Hematopoietic multipotent progenitor cell treated with erythropoietin and hydrocortisone succinate and interleukin-3 and kit ligand, for 17 days (in vitro differentiated cells): ENCODE measurements around the gene EML6.
"Not testable (repeated sequence)": the region's sequence is repeated elsewhere in the genome, so short reads cannot be mapped to it uniquely, and the experiment has no call there.

Experiments used
- DNase-seq: peaks from one replicate; pipeline ENCODE4 v3.0.0-alpha.2; 2015; ENCODE audit warnings: low spot score

EML6 gene

GRCh38 chr2:54850171-54851122 lies 127.0 kb downstream of the EML6 start:
- DNase-seq: no peak

GRCh38 chr2:54853616-54854310 lies 130.3 kb downstream of the EML6 start:
- DNase-seq: no peak

- DNase-seq: no peak
Observed at GRCh38 chr2:54855434-54855833, 132.0 kb downstream of the EML6 start.

- no peak for DNase-seq
Observed at GRCh38 chr2:54858021-54858681, 134.7 kb downstream of the EML6 start.

- DNase-seq: no peak
Observed at GRCh38 chr2:54859416-54859815, 136.0 kb downstream of the EML6 start.

GRCh38 chr2:54859997-54860701 lies 136.7 kb downstream of the EML6 start:
- no peak for DNase-seq

- no peak for DNase-seq
Observed at GRCh38 chr2:54862229-54862628, 138.8 kb downstream of the EML6 start.

GRCh38 chr2:54862742-54863141 lies 139.3 kb downstream of the EML6 start:
- no peak for DNase-seq

- no peak for DNase-seq
Observed at GRCh38 chr2:54863660-54864059, 140.2 kb downstream of the EML6 start.

- no peak for DNase-seq
Observed at GRCh38 chr2:54864096-54864495, 140.6 kb downstream of the EML6 start.

GRCh38 chr2:54864727-54865126 lies 141.3 kb downstream of the EML6 start:
- no peak for DNase-seq

GRCh38 chr2:54866179-54866578 lies 142.7 kb downstream of the EML6 start:
- no peak for DNase-seq

- DNase-seq: no peak
Observed at GRCh38 chr2:54866868-54867267, 143.4 kb downstream of the EML6 start.

- DNase-seq: no peak
Observed at GRCh38 chr2:54867457-54867856, 144.0 kb downstream of the EML6 start.

- no peak for DNase-seq
Observed at GRCh38 chr2:54871457-54872107, 148.1 kb downstream of the EML6 start.

- no peak for DNase-seq
Observed at GRCh38 chr2:54872780-54873179, 149.3 kb downstream of the EML6 start.

- DNase-seq: not testable (repeated sequence)
Observed at GRCh38 chr2:54873236-54873635, 149.8 kb downstream of the EML6 start.

GRCh38 chr2:54876764-54877163 lies 153.3 kb downstream of the EML6 start:
- DNase-seq: no peak

GRCh38 chr2:54878182-54878581 lies 154.7 kb downstream of the EML6 start:
- DNase-seq: no peak

- no peak for DNase-seq
Observed at GRCh38 chr2:54879032-54879431, 155.6 kb downstream of the EML6 start.

GRCh38 chr2:54879598-54880332 lies 156.3 kb downstream of the EML6 start:
- no peak for DNase-seq
